EH (cell line): ENCODE results near the gene CCM2.

Experiments
- DNase-seq: peaks from one replicate; pipeline ENCODE4 v3.0.0-alpha.2; 2015; ENCODE audit warnings: low read depth

The CCM2 gene

DNA sequence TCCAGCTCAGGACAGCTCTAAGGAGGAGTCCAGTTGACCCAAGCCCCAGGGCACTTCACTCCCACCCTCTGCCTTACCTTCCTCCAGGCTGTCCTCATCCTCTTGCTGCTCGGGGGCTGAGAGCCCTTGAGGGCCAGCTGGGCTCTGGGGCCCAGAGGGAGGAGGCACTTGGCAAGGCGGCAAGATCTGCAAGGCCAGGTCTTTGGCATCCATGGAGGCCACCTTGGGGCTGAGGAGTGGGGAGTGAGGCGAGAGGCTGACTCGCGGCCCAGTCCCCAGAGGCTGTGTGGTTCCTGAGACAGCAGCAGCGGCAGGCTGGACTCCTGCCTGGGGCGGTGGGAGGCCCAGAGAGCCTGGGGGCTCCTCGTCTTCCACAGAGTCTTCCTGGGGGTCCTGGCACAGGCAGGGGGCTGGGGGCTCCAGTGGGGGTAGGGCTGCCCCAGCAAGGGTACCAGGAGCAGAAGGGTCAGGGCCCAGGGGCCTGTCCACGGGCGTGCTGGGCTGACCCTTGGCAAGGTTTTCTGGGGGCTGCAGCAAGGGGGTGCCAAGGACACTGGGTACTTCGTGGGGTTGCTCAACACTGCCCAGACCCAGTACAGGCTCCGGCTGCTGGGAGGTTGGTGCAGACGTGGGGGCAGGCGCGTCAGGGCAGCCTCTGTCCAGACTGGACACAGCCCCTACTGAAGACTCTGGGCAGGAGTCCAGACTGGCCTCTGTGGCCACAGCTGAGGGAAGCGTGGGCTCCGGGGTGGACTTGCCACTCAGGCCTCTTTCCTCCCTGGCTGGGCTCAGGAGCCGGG, 82.2 kb downstream of the CCM2 start:
- DNase-seq = no peak

DNA sequence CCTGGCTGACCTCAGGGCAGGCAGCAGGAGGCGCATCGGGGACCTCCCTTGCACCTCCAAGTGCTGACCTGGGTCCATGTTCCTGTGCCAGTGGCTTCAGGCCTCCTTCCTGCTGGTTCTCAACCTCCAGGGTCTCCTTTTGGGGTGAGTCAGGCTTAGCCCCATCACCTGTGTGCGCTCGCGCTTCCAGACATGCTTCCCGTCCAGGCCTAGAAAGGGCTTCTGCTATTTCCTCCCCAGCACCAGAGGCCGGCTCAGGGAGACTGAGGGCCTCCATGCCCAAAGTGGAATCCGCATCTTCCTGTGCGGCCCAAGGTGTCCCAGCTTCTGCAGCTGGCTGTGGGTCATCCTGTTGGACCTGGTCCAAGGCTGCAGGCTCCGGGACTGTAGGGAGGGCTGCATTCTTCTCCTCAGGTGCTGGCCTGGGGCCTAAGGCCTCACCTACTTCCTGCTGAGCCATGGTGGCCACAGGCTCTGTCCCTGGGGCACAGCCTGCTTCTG, 82.9 kb downstream of the CCM2 start:
- DNase-seq = no peak

- no peak for DNase-seq
Measured at GRCh38 chr7:45084336-45084735, 84.3 kb downstream of the CCM2 start.

DNA sequence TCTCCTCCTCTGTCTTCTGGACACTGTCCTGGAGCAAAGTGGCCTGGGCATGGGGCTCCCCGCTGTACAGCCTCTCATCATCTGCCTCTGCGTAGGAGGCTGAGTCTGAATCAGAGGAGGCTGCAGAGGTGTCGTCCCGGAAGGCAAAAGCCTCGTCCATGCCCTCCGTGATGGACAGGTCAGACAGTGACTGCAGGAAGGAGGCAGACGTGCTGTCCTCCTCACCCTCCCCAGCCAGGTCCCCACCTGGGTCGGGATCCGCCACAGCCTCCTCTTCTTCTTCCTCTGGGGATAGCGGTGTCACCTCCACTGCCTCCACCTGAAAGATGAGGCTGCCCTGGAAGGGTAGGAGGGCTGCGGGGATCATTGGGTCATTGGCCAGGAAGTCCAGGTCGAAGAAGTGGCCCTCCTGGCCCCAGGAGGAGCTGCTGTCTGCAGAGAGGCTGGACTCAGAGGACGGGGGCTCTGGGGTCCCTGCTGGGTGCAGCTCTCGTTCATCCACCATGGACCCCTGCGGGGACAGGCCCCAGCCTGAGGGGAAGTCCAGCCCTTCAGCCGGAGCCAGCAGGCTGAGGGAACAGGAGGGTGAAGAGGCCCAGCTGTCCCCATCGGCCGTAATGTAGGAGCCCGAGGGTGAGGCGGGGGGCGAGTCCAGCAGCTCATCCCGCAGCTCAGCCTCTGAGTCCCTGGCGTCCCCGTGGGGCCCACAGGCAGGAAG, 85.1 kb downstream of the CCM2 start:
- DNase-seq = no peak

DNA sequence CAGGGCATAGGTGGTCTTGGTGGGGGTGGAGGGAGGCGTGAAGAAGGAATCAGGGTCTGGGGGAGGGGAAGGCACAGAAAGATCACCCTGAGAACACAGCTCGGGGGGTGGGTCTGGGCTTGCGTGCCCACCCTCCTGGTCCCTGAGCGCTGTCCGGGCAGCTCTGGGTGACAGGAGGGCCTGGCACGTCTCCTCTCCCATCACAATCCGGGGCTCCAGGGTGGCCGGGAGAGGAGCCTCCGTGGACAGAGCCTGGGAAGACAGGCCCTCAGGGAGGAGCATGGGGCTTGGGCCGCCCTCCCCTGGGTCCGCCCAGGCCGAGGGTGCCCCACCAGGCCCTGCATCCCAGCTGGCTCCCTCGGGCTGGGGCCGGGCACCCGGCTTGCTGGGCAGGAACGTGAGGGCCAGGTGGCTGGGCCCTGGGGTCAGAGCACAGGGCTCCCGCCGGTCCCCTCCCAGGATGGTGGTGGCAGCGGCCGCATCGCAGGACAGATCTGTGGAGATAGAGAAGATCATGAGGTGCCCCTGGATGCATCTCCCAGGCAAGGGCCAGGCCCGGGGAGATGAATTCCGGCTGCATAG, 85.7 kb downstream of the CCM2 start:
- no peak for DNase-seq

DNA sequence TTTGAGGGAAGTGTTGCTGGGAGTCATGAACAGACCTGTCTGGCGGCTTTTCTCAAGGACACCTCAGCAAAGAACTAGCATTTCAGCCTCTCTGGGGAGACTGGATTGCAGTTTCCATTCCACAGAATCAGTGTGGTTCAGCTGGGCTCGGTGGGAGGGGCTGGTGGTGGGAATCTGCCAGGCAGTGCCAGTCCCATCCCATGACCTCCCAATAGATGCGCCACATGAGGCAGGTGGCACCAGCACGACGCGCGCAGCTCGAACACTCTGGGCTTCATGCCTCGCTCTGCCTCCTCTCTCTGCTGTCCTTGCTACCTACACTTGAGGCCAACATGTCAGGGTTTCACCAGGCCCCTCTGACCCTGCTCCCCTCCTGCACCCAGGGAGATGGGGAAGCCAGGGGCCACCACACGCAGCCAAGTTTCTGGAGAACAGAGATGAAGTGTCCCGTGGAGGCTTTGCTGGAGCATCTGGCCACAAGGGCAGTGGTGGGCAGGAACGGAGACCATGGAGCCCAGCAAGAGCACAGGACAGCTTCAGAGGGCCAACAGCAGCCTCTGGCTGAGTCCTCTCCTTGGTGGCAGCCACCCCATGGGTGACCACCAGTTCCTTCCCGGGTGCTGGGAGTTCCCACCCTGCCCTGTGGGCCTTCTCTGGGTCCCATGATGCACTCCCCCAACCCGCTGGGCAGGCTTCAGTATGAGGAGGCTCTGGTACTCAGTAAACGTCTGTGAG, 86.5 kb downstream of the CCM2 start:
- DNase-seq = no peak

DNA sequence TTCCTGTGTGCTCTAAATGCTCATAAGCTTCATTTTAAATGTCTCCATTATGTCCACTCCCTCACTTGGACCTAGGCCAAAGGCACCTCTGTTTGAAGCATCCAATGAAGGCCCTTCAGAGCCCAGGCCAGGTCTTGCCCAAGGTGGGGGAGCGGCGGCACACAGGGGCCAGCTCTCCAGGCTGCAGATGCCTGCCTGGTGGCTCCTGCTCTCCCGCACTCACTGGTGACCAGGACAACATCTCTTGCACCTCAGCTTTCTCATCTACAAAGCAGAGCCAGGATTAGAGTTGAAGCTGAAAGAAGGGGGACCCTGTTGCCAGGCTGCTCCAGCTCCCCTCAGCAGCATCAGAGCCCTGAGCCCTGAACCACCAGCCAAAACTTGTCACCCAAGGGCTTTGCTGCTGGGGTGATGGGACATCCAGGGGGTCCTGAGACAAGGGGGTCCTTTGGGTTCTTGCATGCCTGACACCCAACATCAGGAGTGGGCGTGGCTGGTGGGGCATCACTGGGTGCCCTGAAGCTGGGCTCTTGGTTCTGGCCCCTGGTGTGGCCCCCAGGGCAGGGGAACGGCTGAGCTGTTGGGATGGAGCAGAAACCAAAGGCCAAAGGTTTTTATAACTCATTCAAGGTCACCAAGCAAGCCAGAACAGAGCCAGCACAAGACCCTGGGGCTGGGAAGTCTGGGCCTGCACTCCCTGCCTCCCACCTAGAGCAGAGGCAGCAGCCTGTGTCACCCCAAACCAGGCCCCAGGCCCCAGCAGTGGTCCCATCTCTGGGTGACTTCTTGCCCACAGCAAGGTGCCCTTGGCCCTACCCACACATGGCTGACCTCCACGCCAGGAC, 87.5 kb downstream of the CCM2 start:
- no peak for DNase-seq

DNA sequence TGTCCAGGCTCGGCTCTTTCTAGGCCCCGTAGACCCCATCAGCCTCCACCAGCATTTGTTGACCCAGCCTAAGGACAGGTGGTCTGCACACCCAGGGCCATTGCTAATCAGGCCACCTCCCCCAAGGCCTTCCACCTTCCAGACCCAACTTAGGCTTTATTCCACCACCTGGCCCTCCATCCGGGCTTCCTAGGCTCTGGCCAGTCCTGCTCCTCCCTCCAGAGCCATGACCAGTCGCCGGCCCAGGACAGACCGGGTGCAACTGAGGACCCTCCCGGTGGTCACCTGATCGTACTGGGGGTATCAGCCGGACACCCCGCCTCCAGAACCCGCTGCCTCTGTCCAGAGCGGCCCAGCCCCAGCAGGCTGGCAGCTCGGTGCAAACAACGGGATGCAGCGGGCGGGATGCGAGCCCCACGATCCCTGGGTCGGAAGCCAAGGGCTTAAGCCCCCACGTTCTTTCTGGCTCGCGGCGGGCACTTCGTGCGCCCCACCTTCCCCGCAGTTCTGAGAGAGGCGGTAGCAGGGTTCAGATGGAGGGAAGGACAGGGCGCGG, 88.2 kb downstream of the CCM2 start:
- no peak for DNase-seq

DNA sequence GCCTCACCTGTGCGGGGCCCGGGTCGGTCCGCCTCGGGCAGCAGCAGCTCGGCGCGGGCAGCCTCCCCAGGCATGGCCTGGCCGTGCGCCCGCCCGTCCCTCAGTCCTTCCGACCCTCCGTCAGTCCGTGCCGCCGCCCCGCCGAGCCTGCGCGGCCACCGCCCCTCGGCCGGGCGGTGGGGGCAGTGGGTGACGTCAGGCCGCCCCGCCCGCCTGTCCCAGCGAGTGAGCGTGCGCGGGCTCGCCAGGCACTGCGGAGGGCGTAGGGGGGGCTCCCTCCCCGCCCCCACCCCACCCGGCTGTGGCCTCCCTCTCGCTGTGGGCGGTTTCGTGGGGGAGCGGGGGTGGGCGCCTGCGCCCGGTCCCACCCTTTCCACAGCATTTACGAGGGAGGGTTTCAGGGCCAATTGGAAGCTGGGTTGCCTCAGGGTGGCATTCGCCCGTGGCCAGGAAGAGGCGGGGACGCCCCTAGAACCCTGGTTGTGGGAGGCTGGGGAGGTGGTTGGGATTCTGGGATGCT, 88.9 kb downstream of the CCM2 start, which contains the start of gene NACAD:
TSS of gene NACAD (minus strand) at position 149 of the 520 bp plus-strand sequence. CDS start at position 74, 75 bp downstream.
- DNase-seq = peak; percentile 68

- DNase-seq = peak; percentile 67
Measured at GRCh38 chr7:45089341-45089891, 89.4 kb downstream of the CCM2 start.

- DNase-seq = peak; percentile 77
Measured at GRCh38 chr7:45092100-45092930, 92.3 kb downstream of the CCM2 start.

DNA sequence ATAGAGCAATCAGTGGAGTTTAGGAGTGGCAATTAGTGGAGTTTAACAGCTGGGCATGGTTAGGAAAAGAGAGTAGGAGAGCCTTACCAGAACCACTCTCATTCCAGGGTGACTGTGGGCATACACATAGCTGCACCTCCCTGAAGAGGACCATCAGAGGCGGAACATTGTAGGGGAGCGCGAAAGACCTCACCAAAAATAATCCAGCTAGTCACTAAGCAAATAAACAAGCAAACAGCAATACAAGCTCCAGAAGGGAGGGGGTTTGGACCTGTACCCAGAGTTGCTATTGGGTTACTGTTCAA, 92.9 kb downstream of the CCM2 start:
- DNase-seq = no peak

DNA sequence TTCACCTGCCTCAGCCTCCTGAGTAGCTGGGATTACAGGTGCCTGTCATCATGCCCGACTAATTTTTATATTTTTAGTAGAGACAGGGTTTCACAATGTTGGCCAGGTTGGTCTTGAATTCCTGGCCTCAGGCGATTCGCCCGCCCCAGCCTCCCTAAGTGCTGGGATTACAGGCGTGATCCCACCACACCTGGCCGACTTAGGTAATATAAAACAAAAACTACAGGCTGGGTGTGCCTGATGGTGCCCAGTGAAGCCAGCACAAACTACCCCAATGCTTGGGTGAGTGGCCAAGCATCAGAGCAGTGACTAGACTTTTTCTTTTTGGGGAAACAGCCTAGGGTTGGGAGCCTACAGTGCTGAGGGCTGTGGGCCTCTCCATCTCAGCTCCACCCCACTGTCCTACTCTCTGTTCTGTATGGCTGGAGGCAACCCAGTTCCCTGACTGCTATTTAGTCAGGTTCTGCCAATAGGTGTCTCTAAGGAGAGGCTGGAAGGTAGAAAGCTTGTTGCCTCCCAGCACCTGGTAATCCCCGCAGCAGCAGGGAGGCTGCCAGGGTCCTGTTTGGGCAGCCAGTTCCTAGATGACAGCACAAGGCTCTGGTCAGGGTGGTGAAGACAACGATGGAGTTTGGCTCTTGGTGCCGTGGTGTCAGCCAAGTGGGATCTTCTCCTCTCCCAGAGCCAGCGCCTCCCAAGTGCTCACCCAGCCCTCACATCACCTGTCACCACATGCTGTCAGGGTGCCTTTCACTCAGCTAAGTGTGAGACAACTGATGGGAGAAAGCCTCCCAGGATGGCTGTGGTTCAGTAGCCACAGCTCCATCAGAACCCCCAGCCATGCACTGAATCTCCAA, 99.2 kb downstream of the CCM2 start:
- DNase-seq = no peak

DNA sequence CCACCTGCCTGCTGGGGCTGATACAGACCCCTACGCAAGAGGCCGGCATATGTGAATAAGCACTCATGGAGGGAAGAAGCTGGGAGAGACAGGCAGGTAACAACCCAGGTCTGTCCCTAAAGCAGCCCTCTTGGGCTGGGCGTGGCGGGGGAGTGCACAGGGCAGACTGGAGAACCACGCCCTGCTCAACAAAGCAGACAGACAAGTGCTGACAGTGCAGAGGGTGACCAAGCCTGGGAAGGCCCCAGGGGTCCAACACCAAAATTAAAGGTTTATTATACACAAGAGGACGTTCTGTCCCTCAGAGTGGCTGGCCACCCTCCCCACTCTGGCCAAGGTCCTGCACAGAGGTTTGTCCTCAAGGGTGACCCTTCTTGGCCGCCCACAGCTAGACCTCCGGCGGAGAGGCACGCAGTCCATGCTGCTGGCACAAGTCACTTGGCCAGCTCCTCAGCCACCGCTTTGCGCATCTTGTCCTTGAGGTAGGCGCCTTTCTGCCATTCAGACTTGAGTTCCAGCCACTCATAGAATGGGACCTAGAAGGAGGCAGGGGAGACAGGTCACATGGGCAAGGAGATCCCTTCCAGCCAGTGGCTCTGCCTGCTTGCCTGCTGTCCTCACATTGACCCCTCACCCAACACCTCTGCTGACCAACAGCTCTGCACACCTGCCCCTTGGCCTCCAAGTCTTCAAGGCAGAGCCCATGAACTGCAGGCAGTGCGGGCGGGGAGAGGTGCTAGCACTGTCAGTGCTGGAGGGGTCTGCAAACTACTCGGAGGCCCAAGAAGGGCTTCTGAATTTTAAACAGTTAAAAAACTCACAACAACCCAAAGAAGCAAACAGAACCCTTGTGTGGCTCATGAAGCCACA, 100.1 kb downstream of the CCM2 start:
- no peak for DNase-seq

GRCh38 chr7:45100761-45101480, 100.9 kb downstream of the CCM2 start:
- no peak for DNase-seq

DNA sequence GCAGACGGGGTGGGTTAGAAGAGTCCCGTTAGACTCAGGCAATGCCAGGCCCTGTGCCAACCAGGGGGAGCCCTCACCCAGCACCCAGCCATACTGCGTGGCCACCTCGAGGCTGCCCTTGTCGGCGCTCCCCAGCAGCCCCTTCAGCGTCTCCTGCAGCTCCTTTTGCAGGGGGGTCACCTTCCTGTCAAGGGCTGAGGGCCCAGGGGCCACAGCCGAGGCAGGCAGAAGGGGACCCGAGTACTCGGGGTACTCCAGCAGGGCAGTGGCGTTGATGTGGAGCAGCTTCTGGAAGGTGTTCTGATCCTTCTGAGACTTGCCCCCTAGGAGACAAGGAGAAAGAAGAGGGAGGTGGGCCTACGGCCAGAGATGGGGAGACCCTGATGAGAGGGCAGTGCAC, 101.7 kb downstream of the CCM2 start:
- no peak for DNase-seq
